Stimulated activated CD8-positive, alpha-beta memory T cell treated with anti-CD3 and anti-CD28 coated beads, Interleukin-4, amount 100 ng/mL, for 1 hour (primary cell): ENCODE data around the gene CEP135.

Experiments used
- DNase-seq, 2 donors: peaks; one replicate each; pipeline ENCODE4 v3.0.0-alpha.2; 2020; ENCODE audit warnings: low read depth in 2 of 2, low spot score in 1 of 2

CEP135 gene

GRCh38 chr4:56004235-56004634 lies 55.5 kb downstream of the CEP135 start:
- no peak for DNase-seq

DNA sequence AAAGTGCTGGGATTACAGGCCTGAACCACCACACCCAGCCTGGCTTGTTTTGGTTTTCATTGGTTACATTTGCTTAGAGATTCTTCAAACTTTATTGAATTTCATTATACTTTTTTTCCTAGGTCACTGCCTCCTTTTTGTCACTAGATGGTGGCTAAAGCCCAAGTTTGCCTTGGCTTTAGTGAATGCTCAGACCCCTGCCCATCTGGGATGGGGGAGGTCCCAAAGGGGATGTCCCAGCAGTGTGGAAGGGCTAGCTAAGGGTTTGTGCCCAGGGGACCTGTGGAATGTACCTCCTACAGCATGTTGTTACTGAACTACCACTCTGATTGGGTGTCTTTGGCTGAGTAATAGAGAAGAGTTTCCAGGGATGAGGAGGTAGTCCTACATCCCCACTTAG lies 58.4 kb downstream of the CEP135 start:
- no peak for DNase-seq

GRCh38 chr4:56008206-56008605 lies 59.5 kb downstream of the CEP135 start:
- DNase-seq = no peak

DNA sequence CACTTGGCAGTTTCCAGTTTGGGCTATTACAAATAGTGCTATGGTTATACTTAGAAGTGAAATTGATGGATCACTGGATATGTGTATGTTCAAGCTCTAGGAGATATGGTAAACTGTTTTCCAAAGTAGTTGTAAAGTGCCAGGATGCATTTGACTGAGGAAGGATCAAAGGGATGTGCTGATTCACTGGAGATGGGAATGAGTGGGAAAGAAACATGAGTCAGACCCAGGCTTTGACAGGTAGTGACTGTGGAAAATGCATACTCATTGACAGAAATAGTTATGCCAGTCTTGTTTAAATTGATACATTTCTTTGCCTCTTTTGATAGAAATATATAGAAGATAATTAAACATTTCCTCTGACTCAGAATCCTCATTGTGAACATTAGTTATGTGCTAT lies 77.9 kb downstream of the CEP135 start:
- DNase-seq = no peak

- no peak for DNase-seq
Measured at GRCh38 chr4:56028165-56028564, 79.4 kb downstream of the CEP135 start.

DNA sequence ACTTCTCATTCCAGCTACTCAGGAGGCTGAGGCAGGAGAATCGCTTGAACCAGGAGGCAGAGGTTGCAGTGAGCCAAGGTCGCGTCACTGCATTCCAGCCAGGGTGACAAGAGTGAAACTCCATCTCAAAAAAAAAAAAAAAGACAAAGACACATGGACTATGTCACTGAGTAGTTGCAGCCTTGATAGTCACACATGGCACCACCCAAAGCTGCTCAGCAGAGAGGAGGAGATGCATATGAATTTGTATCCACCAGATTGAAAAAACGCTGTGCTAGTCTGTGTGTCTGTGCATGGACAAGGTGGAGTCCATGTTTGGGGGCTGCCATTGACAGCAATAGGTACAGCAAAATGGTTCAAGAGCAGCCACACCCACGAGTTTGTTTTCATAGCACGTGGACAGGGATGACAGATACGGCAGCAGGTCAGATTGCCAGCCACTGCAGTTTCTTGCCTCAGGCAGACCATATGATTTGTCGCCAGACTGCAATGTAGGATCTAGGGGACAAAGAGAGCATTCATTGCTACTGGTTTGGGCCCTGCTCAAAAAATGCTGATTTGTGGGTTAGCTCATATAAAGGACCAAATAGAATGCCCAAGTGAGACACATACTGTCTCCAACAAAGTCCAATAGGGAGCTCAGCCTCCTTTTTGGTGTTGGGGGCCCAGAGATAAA lies 89.9 kb downstream of the CEP135 start:
- no peak for DNase-seq

DNA sequence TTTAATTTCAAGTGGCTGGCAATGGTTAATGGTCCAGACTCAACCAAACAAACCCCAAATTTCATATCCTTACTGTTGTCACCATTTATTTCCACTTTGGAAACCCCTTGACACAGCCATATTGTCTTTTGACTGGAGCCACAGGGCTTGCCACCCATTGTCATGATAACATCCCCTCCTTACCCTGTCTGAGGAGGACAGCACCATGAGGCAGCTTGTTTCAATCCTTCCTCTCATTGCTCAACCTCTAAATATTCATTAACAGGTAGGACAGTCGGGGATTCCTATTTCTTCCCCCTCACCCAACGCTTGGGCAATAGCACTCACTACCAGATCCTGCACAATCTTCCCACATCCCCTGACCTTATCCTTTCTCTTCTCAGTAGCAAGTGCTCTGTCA lies 92.1 kb downstream of the CEP135 start:
- DNase-seq = no peak

DNA sequence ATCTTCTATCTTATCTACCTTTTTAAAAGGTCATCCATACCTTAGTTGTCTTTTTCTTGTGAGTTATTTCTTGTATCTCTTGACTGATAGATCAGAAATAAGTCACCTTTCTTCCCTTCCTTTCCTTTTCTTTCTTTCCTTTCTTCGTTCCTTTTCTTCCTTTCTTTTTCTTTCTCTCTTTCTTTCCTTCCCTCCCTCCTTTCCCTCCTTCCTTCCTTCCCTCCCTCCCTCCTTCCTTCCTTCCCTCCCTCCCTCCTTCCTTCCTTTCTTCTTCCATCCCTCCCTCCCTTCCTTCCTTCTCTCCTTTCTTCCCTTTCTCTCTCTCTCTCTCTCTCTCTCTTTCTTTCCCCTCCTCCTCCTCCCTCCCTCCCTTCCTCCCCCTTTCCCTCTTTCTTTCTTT lies 93.5 kb downstream of the CEP135 start:
- no peak for DNase-seq

DNA sequence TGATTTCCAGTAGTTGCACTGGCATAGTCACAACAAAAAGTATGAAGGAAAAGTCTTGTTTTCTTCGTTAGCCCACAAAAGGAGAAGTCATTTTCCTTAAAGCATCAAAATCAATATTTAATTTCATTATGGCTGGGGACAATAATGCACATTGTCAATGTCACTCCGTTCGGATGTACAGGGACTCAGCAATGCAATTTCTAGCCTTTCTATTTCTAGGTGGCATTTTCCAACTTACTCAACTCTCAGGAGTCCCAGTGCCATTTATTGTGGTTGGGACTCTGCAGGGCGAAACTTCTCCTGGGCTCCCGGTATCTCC lies 99.6 kb downstream of the CEP135 start:
- DNase-seq = no peak

- DNase-seq = no peak
Measured at GRCh38 chr4:56048702-56049431, 100.1 kb downstream of the CEP135 start.

- DNase-seq = no peak
Measured at GRCh38 chr4:56050625-56051024, 101.9 kb downstream of the CEP135 start.

DNA sequence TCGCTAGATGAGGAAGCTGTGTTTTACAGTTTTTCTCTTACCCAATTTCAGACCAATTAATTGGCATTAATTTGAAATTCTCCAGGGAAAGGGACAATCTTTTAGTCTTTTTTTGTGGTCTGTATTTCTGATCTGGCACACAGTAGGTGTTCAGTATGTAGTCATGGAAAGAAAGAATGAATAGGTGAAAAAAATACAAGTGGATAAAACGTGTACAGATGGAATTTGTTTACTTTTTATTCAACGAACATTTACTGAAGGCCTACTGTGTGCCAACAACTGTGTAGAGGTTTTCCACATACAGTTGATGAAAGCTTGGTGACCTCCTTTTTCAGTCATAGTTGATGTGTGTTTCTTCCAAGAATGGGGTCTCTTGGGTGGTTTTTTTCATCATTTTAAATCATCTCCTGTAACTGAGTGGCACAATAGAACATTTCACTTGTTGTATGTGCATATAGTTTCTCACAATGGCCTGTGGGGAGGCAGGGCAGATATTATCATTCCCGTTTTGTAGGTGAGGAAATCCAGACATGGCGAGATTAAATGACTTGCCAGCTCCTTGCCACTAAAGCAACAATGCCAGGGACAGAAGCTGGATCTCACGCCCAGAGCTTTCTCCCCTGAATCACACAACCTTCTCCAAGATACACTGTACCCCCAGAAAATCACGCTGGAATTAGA lies 102.4 kb downstream of the CEP135 start:
- no peak for DNase-seq

- DNase-seq = no peak
Measured at GRCh38 chr4:56051710-56052075, 102.9 kb downstream of the CEP135 start.

DNA sequence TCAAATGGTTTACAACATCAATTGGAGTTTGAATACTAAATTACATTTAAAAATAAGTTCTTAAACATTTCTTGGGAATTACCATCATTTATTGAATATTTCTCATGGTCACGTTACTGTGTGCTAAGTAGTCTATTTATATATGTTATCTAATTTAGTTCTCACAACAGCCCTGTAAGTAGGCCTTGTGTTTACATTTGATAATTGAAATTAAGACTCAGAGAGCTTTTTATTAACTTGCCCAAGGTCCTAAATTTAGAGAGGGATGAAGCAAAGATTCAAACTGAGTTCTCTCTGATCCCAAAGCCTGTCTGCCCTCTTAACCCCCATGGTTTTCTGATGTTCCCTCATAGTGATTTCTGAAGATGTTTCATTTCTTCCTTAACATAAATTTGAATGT lies 103.7 kb downstream of the CEP135 start:
- no peak for DNase-seq

- DNase-seq = no peak
Measured at GRCh38 chr4:56052966-56053365, 104.2 kb downstream of the CEP135 start.

- no peak for DNase-seq
Measured at GRCh38 chr4:56055027-56055977, 106.6 kb downstream of the CEP135 start.

DNA sequence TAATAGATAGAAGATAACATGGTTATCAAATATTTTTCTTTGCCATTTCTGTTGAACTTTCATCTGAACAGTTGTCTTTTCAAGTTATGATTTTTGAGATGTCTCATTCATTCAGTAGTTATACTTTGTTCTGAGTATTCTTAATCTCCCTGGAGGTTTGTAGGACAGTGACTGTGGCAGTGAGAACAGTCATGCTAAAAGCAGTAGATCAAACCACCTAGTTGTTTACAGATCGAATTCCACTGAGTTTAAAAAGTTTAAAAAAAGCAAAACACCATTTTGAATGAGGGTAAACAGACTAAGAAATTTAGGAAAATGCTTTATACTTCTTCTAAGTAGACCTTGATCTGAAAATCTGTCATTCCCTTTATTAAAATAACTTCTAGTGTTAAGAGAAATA lies 107.2 kb downstream of the CEP135 start:
- no peak for DNase-seq

GRCh38 chr4:56058555-56058954 lies 109.8 kb downstream of the CEP135 start:
- DNase-seq = no peak

DNA sequence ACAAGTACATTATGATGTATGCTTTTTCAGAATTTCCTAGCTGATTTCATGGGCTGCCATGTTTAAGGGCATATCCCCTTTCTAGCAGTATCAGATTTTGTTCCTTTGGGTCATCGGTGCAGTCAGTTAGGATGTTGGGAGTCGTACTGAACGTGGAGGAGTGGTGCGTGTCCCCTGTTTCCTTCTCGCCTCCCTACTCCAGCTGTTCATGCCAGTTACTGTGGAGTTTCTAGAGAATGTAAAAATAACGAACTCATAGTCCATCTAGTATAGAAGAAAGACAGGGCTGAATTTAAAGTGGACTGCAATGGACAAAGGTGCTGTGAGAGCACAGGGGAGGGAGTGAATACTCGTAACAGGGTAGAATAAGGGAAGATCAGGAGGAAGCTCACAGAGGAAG lies 111.3 kb downstream of the CEP135 start:
- no peak for DNase-seq

DNA sequence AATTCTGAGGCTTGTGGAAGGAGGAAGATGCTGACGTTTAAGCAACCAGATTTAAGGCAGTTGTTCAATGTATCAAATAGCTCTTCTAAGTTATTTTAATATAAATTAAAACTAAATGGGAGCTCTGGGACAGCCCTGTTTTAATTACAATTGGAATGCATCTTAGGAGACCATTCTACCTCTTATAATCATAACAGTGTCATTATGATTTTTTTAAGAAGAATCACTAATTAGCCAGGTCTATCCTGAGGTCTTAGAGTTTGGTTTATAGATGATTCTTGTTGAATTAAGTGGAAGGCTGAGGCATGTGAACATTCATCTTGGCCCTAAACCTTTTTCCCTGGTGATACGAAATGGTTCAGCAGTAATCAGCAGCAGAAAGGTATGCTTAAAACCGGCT lies 113.4 kb downstream of the CEP135 start:
- DNase-seq = no peak

GRCh38 chr4:56062526-56063145 lies 113.9 kb downstream of the CEP135 start:
- no peak for DNase-seq
